Ovary (tissue), 3 donors: Measurements from ENCODE around the gene ARGFX.

Experiments used
- POLR2A ChIP-seq: fragments of 450-650 bp; IDR thresholded peaks from one replicate; pipeline ENCODE4 v1.6.1; 2017; ENCODE audit warnings: antibody characterized with exemption, mild to moderate bottlenecking, moderate library complexity
- TF ChIP-seq, protein P1 (sequence below), 3 donors: fragments of 450-650 bp in 2 of 3; fragments of 200-600 bp in 1 of 3; IDR thresholded peaks; one replicate each; pipeline versions ENCODE4 v1.5.1 to v1.8.0; 2016 to 2022; ENCODE audit warnings: antibody characterized with exemption in 3 of 3, mild to moderate bottlenecking in 1 of 3
- donor health status: DM: no; HTN: no; CAD: no.

DNA sequence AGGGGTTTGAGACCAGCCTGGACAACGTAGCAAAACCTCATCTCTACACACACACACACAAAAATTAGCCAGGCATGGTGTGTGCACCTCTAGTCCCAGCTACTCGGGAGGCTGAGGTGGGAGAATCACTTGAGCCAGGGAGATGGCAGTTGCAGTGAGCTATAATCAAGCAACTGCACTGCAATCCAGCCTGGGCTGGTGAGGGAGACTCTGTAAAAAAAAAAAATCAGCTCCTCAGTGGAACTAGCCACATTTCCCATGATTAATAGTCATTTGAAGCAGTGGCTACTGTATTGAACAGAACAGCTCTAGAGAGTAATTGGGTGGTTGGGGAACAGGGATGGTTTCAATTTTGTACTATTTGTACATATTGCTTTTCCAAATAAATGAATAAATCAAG is 13.9 kb downstream of the ARGFX start:
- TF ChIP-seq, protein P1, sequence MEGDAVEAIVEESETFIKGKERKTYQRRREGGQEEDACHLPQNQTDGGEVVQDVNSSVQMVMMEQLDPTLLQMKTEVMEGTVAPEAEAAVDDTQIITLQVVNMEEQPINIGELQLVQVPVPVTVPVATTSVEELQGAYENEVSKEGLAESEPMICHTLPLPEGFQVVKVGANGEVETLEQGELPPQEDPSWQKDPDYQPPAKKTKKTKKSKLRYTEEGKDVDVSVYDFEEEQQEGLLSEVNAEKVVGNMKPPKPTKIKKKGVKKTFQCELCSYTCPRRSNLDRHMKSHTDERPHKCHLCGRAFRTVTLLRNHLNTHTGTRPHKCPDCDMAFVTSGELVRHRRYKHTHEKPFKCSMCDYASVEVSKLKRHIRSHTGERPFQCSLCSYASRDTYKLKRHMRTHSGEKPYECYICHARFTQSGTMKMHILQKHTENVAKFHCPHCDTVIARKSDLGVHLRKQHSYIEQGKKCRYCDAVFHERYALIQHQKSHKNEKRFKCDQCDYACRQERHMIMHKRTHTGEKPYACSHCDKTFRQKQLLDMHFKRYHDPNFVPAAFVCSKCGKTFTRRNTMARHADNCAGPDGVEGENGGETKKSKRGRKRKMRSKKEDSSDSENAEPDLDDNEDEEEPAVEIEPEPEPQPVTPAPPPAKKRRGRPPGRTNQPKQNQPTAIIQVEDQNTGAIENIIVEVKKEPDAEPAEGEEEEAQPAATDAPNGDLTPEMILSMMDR (IDR thresholded peaks at IDR 0.05), result no peak
- no peak for TF ChIP-seq POLR2A
